GM18505 (cell line): Measurements from ENCODE around the gene HMGB1.
A peak's percentile ranks its signal among the peaks of the same experiment; 100 is the strongest.

Source experiments
- ATAC-seq: cut with Tn5 transposase; IDR thresholded peaks from one replicate; pipeline ENCODE4 v1.9.1; 2021; ENCODE audit not compliant: unreplicated experiment
- POLR2A ChIP-seq: IDR thresholded peaks from 4 replicates; pipeline ENCODE4 v1.6.1; 2011; ENCODE audit warnings: borderline replicate concordance; ENCODE audit not compliant: insufficient read depth, insufficient read length; ENCODE audit errors: extremely low read depth

HMGB1 gene

DNA sequence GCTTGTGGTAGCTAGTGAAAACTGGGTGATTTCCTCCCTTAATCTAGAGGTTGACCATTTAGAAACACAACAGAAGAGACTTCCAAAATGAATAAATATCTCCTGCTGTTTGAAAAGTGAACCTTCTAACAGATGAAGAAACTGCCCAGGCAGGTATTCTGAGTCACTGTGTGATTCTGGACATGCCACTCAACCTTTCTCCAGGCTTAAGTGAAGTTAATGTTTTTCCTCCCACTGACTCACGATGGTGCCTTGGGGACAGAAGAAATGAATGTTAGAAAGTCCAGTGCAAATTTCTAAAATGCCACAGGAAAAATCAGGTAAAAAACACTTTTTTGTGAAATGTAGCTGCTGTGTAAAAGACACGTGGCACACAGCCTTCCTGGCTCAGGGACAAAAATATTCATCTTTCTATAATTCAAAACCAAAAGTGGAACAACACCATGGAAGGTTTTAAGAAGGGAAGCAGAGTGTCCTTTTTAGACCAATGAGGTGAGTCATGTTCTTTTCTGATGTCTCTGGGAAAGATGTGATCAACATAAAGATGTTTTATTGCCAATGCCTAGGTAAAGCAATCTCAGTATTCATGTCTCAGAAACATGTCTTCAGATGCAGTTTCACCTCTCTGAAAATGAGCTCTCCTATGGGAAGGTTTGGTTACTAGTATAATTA, 34.3 kb downstream of the HMGB1 start:
- no peak for ATAC-seq

DNA sequence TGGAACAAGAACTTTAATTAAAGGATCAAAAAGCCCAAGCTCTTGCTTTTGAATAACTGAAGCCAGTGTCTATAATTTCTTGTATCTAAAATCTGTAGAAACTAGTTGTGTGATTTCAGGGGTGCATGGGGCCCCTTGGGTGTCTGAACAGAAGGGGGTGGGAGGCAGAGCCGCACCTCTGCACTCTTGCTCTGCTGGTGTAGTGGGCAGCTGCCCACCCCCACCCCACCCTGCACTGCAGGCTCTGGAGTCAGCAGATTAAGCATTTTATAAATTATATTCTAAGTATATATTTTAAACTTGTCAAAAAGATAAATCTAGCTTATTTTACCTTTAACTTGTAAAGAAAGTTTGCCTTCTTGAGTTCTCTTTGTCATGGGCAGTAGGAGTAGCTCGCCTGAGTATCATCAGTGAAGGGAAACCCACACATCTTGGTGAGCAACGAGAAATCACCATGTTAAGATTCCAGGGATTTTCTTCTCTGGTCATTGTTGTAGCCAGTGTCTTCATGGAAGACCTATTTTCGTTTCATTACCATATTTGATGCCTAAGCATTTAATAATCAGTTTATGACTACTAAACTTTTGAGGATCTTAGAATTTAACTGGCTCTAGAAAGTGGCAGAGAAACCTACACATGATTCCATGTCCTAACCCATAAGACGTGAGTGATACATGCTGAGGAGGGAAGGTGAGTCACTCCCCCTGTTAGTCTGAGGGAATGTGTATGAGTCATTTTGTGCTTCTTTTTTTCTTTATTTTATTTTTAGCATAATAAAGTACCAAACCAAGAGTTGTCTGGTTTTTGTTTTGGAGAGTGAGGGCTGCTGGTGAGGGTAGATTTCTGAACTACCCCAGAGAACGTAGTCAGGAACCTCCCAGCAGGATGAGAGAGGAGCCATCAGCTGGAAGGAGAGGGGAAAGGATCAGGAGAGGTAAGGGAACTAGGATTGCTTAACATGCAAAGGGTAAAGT, 35.7 kb downstream of the HMGB1 start:
- ATAC-seq = peak; percentile 71
- TF ChIP-seq POLR2A = no peak

More for the DNA sequence above, 34.3 kb downstream of the HMGB1 start:
- no peak for TF ChIP-seq POLR2A

- no peak for TF ChIP-seq POLR2A
- no peak for ATAC-seq
These were observed 36.5 kb downstream of the HMGB1 start for GRCh38 chr13:30429235-30429634.

DNA sequence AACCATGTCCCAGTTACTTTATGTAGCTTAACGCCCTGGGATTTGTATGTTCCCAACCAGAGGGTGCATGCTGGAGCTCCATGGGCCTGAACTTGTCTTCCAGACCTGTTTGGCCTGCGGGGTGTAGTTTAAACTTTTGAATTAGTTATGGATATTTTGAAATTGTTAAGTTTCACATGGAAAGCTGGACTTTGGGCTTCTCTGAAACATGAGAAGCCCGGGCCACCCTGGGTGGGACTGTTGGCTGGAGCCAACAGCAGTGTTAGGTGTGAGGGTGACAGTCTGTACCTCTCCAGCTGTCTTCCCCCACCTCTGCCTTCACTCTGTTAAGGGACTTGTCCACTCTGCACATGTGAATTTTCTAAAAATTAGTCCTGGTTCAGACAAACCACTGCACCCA, 41.8 kb downstream of the HMGB1 start:
- no peak for TF ChIP-seq POLR2A
- no peak for ATAC-seq

DNA sequence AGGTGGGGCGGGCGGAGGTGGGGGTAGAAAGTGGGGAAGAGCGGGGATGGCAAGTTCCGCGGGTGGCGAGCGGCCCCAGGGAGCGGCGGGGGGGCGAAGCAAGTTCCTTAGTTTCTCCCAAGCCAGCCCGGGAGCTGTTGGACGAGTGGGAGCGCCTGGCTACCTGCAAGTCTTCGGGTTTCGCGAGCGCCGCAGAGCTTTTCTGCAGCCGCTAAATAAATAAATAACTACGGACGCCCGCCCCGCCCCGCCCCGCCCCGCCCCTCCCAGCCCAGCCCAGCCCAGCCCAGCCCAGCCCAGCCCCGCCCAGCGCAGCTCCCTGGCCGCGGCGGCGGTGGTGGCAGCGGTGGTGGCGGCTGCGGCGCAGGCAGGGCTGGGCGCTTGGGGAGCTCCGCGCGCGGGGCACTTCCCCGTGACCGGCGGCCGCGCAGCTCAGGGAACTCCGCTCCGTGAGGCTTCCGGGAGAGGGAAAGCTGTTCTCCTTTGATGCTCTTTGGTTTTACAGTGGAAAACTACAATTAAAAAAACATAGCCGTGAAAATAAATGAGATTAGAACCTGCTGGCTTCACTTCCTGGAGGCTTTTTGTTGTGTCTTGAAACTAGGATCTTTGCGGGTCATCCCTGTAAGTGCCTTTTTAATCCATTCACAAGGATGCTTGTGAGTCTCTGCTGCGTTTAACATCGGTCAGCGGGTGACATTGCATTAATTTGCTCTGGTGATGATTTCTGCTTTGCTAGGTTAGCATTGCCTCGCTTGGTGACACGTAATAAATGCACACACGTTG, 43.5 kb downstream of the HMGB1 start, which contains the start of gene UBE2L5:
Gene UBE2L5 (plus strand): TSS at position 440 of the 786 bp plus-strand sequence. CDS start 5,498 bp downstream, outside the sequence.
- peak; percentile 67 for TF ChIP-seq POLR2A
- peak; percentile 73 for ATAC-seq

- peak; percentile 39 for TF ChIP-seq POLR2A
- peak; percentile 37 for ATAC-seq
These were observed 44.4 kb downstream of the HMGB1 start for GRCh38 chr13:30421093-30422053.

GRCh38 chr13:30418717-30419459, 46.8 kb downstream of the HMGB1 start:
- TF ChIP-seq POLR2A = no peak
- ATAC-seq = no peak

GRCh38 chr13:30418075-30418716, 47.5 kb downstream of the HMGB1 start:
- no peak for ATAC-seq
- no peak for TF ChIP-seq POLR2A

- TF ChIP-seq POLR2A = no peak
- ATAC-seq = no peak
These were observed 49.3 kb downstream of the HMGB1 start for GRCh38 chr13:30416471-30416870.

DNA sequence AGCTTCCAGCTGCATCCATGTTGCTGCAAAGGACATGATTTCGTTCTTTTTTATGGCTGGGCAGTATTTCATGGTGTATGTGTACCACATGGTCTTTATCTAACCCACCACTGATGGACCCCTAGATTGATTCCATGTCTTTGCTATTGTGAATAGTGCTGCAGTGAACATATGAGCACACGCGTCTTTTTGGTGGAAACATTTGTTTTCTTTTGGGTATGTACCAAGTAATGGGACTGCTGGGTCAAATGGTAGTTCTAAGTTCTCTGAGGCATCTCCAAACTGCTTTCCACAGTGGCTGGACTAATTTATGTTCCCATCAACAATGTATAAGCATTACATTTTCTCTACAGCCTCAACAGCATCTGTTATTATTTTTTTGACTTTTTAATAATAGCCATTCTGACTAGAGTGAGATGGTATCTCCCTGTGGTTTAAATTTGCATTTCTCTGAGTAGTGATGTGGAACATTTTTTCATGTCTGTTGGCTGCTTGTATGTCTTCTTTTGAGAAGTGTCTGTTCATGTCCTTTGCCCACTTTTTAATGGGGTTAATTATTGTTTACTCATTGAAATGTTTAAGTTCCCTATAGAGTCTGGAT, 50.2 kb downstream of the HMGB1 start:
- peak; percentile 71 for ATAC-seq

GRCh38 chr13:30413842-30414241, 51.9 kb downstream of the HMGB1 start:
- TF ChIP-seq POLR2A = no peak
- no peak for ATAC-seq

More for the DNA sequence above, 50.2 kb downstream of the HMGB1 start:
- no peak for TF ChIP-seq POLR2A
